AG10803 (cell line): Measurements from ENCODE around the gene TRPM1.

Experiments
- DNase-seq: peaks from one replicate; pipeline ENCODE4 v3.0.0; 2010; ENCODE audit warnings: low read depth
- H3K4me3 ChIP-seq: 2 replicates; pipeline ENCODE4 v1.5.1; 2011; ENCODE audit warnings: mild to moderate bottlenecking, low read length, control low read depth
- TF ChIP-seq, protein P1 (sequence below): conservative IDR thresholded peaks from 2 replicates; pipeline ENCODE4 v1.5.1; 2011; ENCODE audit warnings: mild to moderate bottlenecking, low read length, control low read depth, inconsistent platforms

The TRPM1 gene

GRCh38 chr15:31019986-31020385 is 81.5 kb downstream of the TRPM1 start:
- TF ChIP-seq, protein P1, sequence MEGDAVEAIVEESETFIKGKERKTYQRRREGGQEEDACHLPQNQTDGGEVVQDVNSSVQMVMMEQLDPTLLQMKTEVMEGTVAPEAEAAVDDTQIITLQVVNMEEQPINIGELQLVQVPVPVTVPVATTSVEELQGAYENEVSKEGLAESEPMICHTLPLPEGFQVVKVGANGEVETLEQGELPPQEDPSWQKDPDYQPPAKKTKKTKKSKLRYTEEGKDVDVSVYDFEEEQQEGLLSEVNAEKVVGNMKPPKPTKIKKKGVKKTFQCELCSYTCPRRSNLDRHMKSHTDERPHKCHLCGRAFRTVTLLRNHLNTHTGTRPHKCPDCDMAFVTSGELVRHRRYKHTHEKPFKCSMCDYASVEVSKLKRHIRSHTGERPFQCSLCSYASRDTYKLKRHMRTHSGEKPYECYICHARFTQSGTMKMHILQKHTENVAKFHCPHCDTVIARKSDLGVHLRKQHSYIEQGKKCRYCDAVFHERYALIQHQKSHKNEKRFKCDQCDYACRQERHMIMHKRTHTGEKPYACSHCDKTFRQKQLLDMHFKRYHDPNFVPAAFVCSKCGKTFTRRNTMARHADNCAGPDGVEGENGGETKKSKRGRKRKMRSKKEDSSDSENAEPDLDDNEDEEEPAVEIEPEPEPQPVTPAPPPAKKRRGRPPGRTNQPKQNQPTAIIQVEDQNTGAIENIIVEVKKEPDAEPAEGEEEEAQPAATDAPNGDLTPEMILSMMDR = no peak
- H3K4me3 ChIP-seq = no peak overlapping the region
- no peak for DNase-seq

DNA sequence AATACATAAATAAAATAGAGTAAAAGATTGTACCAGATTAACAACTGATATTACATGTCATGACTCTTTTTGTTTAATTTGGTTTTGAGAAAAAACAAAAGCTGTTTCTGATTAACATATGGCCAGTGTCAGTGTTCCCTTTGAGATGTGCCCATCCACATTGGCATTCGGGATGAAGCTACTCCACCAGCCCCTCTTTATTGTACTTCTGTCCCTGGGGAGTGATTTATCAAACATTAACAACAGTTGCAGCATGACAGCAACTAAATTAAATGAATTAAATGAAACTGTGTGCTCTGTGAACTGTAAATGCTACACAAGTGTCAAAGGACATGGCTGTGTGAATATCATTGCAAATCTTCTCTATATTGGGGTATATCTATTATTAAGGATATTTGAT is 84.2 kb downstream of the TRPM1 start:
- H3K4me3 ChIP-seq = no peak overlapping the region
- TF ChIP-seq, protein P1 = no peak
- DNase-seq = no peak

- peak; percentile 93 for DNase-seq
- TF ChIP-seq, protein P1 = no peak
- H3K4me3 ChIP-seq = no peak overlapping the region
Measured at GRCh38 chr15:31016446-31016915, 85.0 kb downstream of the TRPM1 start.

- DNase-seq = no peak
- no peak overlapping the region for H3K4me3 ChIP-seq
- TF ChIP-seq, protein P1 = no peak
Measured at GRCh38 chr15:31014608-31014925, 87.0 kb downstream of the TRPM1 start.

- no peak for DNase-seq
- TF ChIP-seq, protein P1 = no peak
- H3K4me3 ChIP-seq = no peak overlapping the region
Measured at GRCh38 chr15:31013863-31014607, 87.5 kb downstream of the TRPM1 start.

GRCh38 chr15:31012455-31012854 is 89.1 kb downstream of the TRPM1 start:
- H3K4me3 ChIP-seq = no peak overlapping the region
- DNase-seq = no peak
- TF ChIP-seq, protein P1 = no peak

DNA sequence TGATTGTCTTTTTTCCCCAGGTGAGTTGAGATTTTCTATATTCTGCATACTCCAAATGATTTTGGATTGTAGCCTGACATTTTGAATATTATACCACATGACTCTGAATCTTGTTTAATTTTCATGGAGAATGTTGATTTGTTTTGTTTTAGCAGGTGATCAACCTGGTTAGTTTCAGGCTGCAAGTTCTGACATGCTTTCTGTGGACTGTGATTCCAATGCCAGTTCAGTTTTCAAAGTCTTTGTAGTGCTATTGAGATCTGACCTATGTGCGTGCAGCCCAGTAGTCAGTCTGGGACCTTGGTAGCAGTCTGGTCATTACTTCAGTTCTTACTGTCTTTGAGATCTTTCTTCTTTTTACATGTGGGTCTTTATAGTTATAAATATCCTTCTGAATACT is 91.5 kb downstream of the TRPM1 start:
- TF ChIP-seq, protein P1 = no peak
- DNase-seq = no peak
- H3K4me3 ChIP-seq = no peak overlapping the region
